ENCODE data around the gene GPR25. TPM values are rescaled to one million over a fixed set of nuclear protein-coding genes. Genes with fewer than 3 reads are reported as not detected.

The GPR25 gene
- polyA plus RNA-seq, 1 donor (not counting 4 experiments of a cell fraction or from before 2014, with no cell fraction given): not detected

DNA sequence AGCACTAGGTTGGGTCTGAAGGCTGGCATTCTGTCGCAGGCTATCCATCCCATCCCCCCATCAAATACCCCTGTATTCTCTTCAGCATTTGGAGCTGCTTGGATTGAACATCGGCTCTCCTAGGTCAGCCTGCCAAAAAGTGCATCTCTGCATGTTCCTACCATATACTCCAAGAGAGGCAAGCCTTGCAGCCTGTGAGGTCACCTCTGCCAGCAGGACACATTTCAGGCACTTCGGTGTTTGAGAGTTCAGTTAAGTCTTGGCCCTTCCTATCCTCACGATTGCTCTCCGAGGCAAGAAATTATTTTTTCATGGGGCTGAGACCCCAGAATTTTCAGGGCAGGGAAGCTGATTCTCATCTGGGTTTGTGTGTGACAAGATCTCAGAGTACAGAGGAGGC is 2.6 kb downstream of the GPR25 start:
- dilution Hi-C loops (cut with MboI; ENCODE audit: extremely low pct_ligation_motif_present, low sequenced_read_pairs): no loop called here

DNA sequence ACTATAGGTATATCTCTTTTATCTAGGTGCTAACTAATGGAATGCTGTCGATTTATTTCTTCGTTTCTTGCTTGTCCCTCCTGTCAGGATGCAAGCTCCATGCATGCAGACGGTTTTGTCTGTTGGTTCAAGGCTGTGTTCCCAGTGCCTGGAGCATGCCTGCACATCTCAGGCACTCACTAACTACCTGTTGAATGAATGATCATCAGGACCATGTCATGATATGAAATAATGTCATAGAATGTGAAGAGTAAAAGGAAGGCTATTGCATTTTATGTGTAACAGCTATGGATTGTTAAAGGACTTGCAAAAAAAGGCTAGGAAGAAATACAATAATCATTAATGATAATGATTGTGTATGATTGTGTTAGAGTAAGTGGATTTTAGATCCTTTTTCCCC is 4.2 kb downstream of the GPR25 start:
- TF ChIP-seq EZH2 (IDR thresholded peaks at IDR 0.05; ENCODE audit: low read length) (no peak), CTCF (optimal IDR thresholded peaks at IDR 0.05 in 1 of 3, IDR thresholded peaks at IDR 0.05 in 1 of 3, conservative IDR thresholded peaks at IDR 0.05 in 1 of 3; ENCODE audit: extremely low read depth in 1 of 3, insufficient read depth in 2 of 3, low read length in 3 of 3) (no peak)
- no peak for FAIRE-seq

More for the DNA sequence above, 2.6 kb downstream of the GPR25 start:
- Histone ChIP-seq H3K9me1 (ENCODE audit: control insufficient read depth, extremely low read depth, insufficient read depth, low read length) (no peaks in the 10 kb centered on the region), H3K9ac (ENCODE audit: control insufficient read depth, extremely low read depth, insufficient read depth, low read length) (no peak overlapping the region), H3K27ac (ENCODE audit: control insufficient read depth, insufficient read depth, low read length) (no peak overlapping the region), H3K27me3 (ENCODE audit: control insufficient read depth, extremely low read depth, insufficient read depth, low read length) (peaks cover 40% of the 10 kb centered on the region), H2AFZ (ENCODE audit: control insufficient read depth, low read length) (no peak overlapping the region), H3K4me1 (ENCODE audit: control insufficient read depth, extremely low read depth, insufficient read depth, low read length) (no peaks in the 10 kb centered on the region), H3K9me3 (ENCODE audit: control insufficient read depth, low read depth, low read length) (no peaks in the 10 kb centered on the region), H3K79me2 (ENCODE audit: control insufficient read depth, insufficient read depth, low read length) (no peaks in the 10 kb centered on the region), H4K20me1 (ENCODE audit: control insufficient read depth, extremely low read depth, insufficient read depth, low read length) (no peaks in the 10 kb centered on the region), H3K4me3 (ENCODE audit: control insufficient read depth in 2 of 3, extremely low read depth in 1 of 3, insufficient read depth in 2 of 3, low read depth in 1 of 3, low read length in 3 of 3) (no peak overlapping the region), H3K4me2 (ENCODE audit: control insufficient read depth, extremely low read depth, insufficient read depth, low read depth, low read length) (no peak overlapping the region), H3K36me3 (ENCODE audit: control insufficient read depth in 2 of 2, extremely low read depth in 1 of 2, insufficient read depth in 2 of 2, low read length in 2 of 2) (no peaks in the 10 kb centered on the region)
- no peak for DNase-seq (ENCODE audit: low read depth, low spot score)
- no peak for FAIRE-seq
- TF ChIP-seq EZH2 (IDR thresholded peaks at IDR 0.05; ENCODE audit: low read length): no peak
- no peak for TF ChIP-seq CTCF (optimal IDR thresholded peaks at IDR 0.05 in 1 of 3, IDR thresholded peaks at IDR 0.05 in 1 of 3, conservative IDR thresholded peaks at IDR 0.05 in 1 of 3; ENCODE audit: extremely low read depth in 1 of 3, insufficient read depth in 2 of 3, low read length in 3 of 3)

More for the DNA sequence above, 4.2 kb downstream of the GPR25 start:
- Histone ChIP-seq H3K36me3 (ENCODE audit: control insufficient read depth in 2 of 2, extremely low read depth in 1 of 2, insufficient read depth in 2 of 2, low read length in 2 of 2) (no peaks in the 10 kb centered on the region), H3K4me2 (ENCODE audit: control insufficient read depth, extremely low read depth, insufficient read depth, low read depth, low read length) (no peak overlapping the region), H3K9me3 (ENCODE audit: control insufficient read depth, low read depth, low read length) (no peaks in the 10 kb centered on the region), H3K27ac (ENCODE audit: control insufficient read depth, insufficient read depth, low read length) (no peak overlapping the region), H3K27me3 (ENCODE audit: control insufficient read depth, extremely low read depth, insufficient read depth, low read length) (peaks cover 32% of the 10 kb centered on the region), H3K9ac (ENCODE audit: control insufficient read depth, extremely low read depth, insufficient read depth, low read length) (no peak overlapping the region), H3K79me2 (ENCODE audit: control insufficient read depth, insufficient read depth, low read length) (no peaks in the 10 kb centered on the region), H4K20me1 (ENCODE audit: control insufficient read depth, extremely low read depth, insufficient read depth, low read length) (no peaks in the 10 kb centered on the region), H3K4me1 (ENCODE audit: control insufficient read depth, extremely low read depth, insufficient read depth, low read length) (no peaks in the 10 kb centered on the region), H3K4me3 (ENCODE audit: control insufficient read depth in 2 of 3, extremely low read depth in 1 of 3, insufficient read depth in 2 of 3, low read depth in 1 of 3, low read length in 3 of 3) (no peak overlapping the region), H2AFZ (ENCODE audit: control insufficient read depth, low read length) (no peak overlapping the region), H3K9me1 (ENCODE audit: control insufficient read depth, extremely low read depth, insufficient read depth, low read length) (no peaks in the 10 kb centered on the region)
- dilution Hi-C loops (cut with MboI; ENCODE audit: extremely low pct_ligation_motif_present, low sequenced_read_pairs): no loop called here
- no peak for DNase-seq (ENCODE audit: low read depth, low spot score)

Data from keratinocyte (primary cell).